GM20000 (cell line): ENCODE data around the gene KCNIP1.

Experiments
- DNase-seq: peaks from one replicate; pipeline ENCODE4 v3.0.0; 2012; ENCODE audit warnings: low spot score
- CTCF ChIP-seq: IDR thresholded peaks from 2 replicates; pipeline ENCODE4 v1.5.1; 2012; ENCODE audit warnings: mild to moderate bottlenecking, control low read depth; ENCODE audit errors: extremely low read depth, missing control alignments

Gene KCNIP1

DNA sequence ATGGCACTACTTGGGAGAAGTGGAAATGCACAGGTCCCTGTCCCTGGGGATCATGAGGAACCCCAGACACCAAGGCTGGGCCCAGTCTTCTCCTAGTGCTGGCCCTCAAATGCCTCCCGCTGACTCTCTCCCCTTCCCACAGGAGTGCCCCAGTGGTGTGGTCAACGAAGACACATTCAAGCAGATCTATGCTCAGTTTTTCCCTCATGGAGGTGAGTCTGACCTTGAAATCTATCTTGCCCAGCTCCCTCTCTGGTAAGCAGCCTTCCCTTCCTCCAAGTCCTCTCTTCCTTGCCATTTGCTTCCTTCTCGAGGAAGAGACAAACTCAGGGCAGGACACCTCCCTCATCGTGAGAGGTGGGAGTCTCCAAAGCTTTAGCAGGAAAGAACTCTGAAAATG is 216.4 kb downstream of the KCNIP1 start:
- no peak for TF ChIP-seq CTCF
- DNase-seq: no peak

GRCh38 chr5:170720984-170721383 is 217.2 kb downstream of the KCNIP1 start:
- TF ChIP-seq CTCF: no peak
- no peak for DNase-seq

DNA sequence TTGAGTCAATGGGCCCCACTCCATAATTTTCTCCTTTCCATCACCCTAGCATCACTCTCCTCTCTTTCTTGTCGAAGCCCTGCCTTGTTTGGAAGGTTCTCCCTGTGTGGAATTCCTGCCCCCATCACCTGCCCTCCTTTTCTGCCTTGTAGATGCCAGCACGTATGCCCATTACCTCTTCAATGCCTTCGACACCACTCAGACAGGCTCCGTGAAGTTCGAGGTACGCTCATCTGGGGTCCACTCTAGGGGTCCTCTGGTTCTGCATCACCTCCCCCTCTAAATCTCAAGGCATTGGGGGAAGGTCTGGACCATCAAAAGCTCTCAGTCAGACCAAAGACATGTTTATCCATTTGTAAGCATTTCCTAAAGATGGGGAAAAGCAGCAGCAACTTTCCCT is 217.9 kb downstream of the KCNIP1 start:
- TF ChIP-seq CTCF: no peak
- DNase-seq: no peak

DNA sequence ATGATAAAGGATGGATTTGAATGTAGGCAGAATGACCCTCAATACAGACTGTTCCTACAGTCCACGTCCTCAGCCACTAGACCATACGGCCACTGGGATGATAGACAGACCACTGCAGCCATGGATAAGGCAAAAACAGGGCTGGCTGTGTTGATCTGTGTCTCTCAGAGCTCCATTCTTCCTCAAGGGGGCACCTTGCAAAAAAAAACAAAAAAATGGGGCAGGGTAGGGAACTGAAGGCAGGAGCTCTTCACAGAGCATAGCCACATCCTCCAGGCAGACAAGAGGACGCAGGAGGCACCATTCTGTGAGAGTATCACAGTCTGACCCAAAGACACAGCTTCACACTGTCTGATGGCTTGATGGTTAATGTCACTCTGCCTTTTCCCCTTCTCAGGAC is 218.5 kb downstream of the KCNIP1 start:
- DNase-seq: no peak
- TF ChIP-seq CTCF: no peak

DNA sequence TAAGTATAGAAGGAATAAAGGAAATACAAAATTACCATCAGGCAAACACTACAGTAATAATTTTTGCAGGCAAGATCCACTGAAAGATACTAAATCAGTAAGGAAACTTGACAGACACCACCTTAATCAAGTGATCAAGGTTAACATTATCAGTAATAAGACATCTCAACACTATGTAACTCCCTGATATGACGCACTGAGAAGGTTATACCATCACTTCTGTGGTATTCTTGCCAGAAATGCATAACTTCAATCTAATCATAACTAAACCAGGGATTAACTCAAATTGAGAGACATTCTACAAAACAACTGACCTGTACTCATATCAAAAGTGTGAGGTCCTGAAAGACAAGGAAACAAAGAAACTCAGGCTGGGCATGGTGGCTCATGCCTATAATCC is 227.2 kb downstream of the KCNIP1 start:
- no peak for DNase-seq
- TF ChIP-seq CTCF: no peak

DNA sequence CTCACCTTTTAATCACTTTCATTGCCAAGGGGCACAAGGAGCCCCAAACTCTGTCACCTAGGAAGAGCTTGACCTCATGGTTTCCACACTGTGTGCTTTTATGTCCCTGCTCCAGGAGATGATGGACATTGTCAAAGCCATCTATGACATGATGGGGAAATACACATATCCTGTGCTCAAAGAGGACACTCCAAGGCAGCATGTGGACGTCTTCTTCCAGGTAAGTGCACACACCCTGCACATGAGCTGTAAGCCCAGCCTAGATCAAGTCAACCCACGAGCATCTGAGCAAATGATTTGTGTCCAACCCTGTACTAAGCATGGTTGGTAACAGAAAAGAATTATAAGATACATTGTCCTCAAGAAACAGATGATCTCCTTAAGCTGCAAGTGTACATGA is 228.9 kb downstream of the KCNIP1 start:
- no peak for TF ChIP-seq CTCF
- no peak for DNase-seq

DNA sequence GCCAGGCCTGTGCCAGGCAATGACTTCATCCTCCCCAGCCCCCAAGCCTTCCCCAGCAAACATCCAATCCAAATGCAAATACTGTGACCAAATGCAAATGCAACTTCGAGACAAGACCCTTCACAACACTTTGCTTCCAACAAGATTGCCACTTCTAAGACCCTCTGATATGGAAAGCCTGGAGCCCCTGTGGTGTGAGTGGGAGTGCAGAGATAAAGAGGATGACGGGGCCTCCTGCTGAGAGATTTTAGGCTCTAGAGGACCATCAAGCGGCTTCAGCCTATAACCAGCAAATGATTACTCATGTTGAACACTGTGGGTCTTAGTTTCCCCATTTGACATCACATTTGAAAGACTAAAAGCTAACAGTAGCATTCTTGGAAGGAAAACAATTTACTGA is 233.1 kb downstream of the KCNIP1 start:
- no peak for DNase-seq
- no peak for TF ChIP-seq CTCF
